MV-4-11 (cell line): ENCODE results near the gene DGKZ.
"Not testable (repeated sequence)": the region's sequence is repeated elsewhere in the genome, so short reads cannot be mapped to it uniquely, and the experiment has no call there.

Experiments used
- DNase-seq: peaks from one replicate; lab custom pipeline; 2025; lab: John Stamatoyannopoulos, UW

The DGKZ gene

GRCh38 chr11:46366260-46366659 is 19.0 kb downstream of the DGKZ start:
- DNase-seq: no peak

- no peak for DNase-seq
Observed at GRCh38 chr11:46366661-46367161, 19.4 kb downstream of the DGKZ start.

GRCh38 chr11:46367244-46367915 is 20.1 kb downstream of the DGKZ start:
- DNase-seq: peak; percentile 36

- DNase-seq: no peak
Observed at GRCh38 chr11:46367916-46368267, 20.6 kb downstream of the DGKZ start.

GRCh38 chr11:46369458-46370152 is 22.3 kb downstream of the DGKZ start:
- peak; percentile 63 for DNase-seq

- no peak for DNase-seq
Observed at GRCh38 chr11:46370253-46370652, 23.0 kb downstream of the DGKZ start.

- not testable (repeated sequence) for DNase-seq
Observed at GRCh38 chr11:46371262-46371661, 24.0 kb downstream of the DGKZ start.

GRCh38 chr11:46372086-46372485 is 24.8 kb downstream of the DGKZ start:
- DNase-seq: no peak

GRCh38 chr11:46372501-46372900 is 25.2 kb downstream of the DGKZ start:
- not testable (repeated sequence) for DNase-seq

GRCh38 chr11:46373787-46374740 is 26.8 kb downstream of the DGKZ start:
- no peak for DNase-seq

GRCh38 chr11:46374815-46375214 is 27.6 kb downstream of the DGKZ start:
- no peak for DNase-seq

GRCh38 chr11:46375392-46376101 is 28.3 kb downstream of the DGKZ start:
- no peak for DNase-seq

GRCh38 chr11:46376258-46377050 is 29.2 kb downstream of the DGKZ start:
- DNase-seq: no peak

- DNase-seq: no peak
Observed at GRCh38 chr11:46377290-46377689, 30.0 kb downstream of the DGKZ start.

GRCh38 chr11:46377831-46378230 is 30.6 kb downstream of the DGKZ start:
- DNase-seq: no peak

- DNase-seq: no peak
Observed at GRCh38 chr11:46378296-46378695, 31.0 kb downstream of the DGKZ start.

- peak; percentile 16 for DNase-seq
Observed at GRCh38 chr11:46378811-46379481, 31.7 kb downstream of the DGKZ start.

GRCh38 chr11:46379482-46380293 is 32.4 kb downstream of the DGKZ start:
- DNase-seq: not testable (repeated sequence)

GRCh38 chr11:46380340-46381047 is 33.2 kb downstream of the DGKZ start:
- DNase-seq: peak; percentile 44
